Measurements from ENCODE around the gene UPK1B.
"Not testable (repeated sequence)": the region's sequence is repeated elsewhere in the genome, so short reads cannot be mapped to it uniquely, and the experiment has no call there.

UPK1B gene

DNA sequence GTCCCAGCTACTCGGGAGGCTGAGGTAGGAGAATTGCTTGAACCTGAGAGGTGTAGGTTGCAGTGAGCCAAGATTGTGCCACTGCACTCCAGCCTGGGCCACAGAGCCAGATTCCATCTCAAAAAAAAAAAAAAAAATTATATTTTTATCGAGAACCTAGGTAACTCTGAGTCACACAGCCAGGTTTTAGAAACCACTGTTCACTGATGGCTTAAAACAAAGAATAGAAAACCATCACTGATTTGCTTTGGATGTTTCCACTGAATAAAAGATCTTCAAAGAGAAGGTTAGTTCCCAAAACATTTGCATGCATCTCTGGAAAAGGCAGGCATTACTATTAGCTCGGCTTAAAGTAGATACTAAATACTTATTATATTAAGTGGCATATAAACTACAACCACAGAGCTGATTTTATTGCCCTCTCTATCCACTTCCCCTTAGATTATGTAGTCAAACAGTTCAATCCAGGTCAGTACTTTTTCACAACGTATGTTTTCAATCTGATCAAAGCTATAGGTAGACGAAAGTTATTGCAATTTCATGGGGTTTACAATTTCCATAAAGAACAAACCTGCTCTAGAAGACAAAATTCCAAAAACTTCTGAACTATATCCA is 65.9 kb downstream of the UPK1B start:
- Histone ChIP-seq H3K4me3 (ENCODE audit: extremely low read depth, insufficient read depth, low read length, poor library complexity, severe bottlenecking) (peak overlapping the region; percentile 51), H3K4me1 (ENCODE audit: control insufficient read depth, insufficient read depth, low read length, poor library complexity, severe bottlenecking) (peaks cover 11% of the 10 kb centered on the region), H3K9me3 (ENCODE audit: control insufficient read depth, low read length) (no peaks in the 10 kb centered on the region), H3K36me3 (ENCODE audit: control insufficient read depth, insufficient read depth, low read length) (peaks cover 22% of the 10 kb centered on the region), H3K27ac (ENCODE audit: low read depth, low read length, severe bottlenecking) (no peak overlapping the region)
- WGBS, 2 experiments (ENCODE audit: insufficient coverage in 2 of 2), result 75% methylated on average over 3 of the region's 5 CpGs; no CpG with 5 or more reads in 1 of the 2 experiments

DNA sequence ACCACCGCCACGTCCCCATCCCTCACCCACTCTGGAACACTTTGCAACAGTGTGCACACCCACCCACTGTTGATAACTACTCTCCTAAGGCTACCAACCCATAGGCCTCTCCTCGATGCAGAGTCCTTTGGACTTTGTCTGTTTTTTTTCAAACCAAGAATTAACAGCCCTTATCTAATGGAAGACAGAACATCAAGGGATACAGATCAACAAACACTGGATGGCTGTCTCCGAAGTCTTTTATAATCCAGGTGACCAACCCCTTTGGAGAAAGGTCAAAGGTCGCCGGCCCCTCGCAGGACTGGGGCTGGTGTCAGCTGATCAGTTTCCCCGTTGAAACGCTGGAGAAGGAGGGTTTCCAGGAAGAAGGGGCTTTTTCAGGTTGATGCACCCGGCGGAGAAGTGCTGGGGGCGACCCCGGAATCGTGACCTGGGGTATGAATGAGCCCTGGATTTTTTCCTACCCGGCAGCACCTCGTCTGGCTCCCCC is 66.7 kb downstream of the UPK1B start:
- H3K4me3 ChIP-seq (ENCODE audit: extremely low read depth, insufficient read depth, low read length, poor library complexity, severe bottlenecking), result peak overlapping the region; percentile 51
- peaks cover 6% of the 10 kb centered on the region for H3K4me1 ChIP-seq (ENCODE audit: control insufficient read depth, insufficient read depth, low read length, poor library complexity, severe bottlenecking)
- peak overlapping the region; percentile 90 for H3K27ac ChIP-seq (ENCODE audit: low read depth, low read length, severe bottlenecking)
- H3K9me3 ChIP-seq (ENCODE audit: control insufficient read depth, low read length), result no peaks in the 10 kb centered on the region
- H3K36me3 ChIP-seq (ENCODE audit: control insufficient read depth, insufficient read depth, low read length), result peaks cover 14% of the 10 kb centered on the region
- 8 to 9% methylated on average over 16 of the region's 16 CpGs for WGBS, 2 experiments (ENCODE audit: insufficient coverage in 2 of 2)

DNA sequence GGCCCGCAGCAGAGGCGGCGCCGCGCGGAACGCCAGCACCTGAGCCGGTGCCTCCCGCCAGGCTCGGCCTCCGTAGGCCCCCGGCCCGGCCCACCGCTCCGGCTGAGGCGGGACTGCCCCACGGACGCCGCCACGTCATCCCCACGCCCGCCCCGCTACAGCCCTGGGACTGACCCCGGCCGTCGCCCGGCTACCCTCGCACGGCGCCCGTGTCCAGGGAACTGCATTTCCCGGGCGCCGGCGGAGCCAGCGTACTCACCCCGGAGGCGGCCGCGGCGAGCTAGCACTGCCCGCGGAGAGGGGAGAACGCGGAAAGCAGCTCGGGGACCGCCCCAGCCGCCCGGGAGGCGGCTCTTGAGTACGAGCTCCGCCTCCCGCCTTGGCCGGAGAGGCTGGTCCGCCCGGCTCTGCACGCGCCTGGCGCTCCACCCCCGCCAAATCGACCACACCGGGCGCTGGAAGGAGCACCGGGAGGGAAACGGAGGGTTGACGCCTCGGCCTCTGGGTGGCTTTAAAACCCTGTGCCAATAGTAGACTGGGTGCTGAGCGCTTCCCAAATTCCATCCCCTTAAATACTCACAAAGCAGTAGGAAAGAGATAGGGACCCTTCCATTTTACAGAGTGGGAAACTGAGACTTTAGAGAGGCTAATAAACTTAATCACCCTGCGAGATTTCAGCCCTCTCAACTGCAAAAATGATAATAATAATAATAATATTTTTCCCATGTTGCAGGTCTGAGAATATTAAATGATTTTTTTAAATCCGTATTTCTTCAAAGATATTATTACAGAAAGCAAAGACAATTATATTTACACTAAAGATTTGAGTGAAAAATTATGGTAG is 67.4 kb downstream of the UPK1B start, which contains the start of gene B4GALT4:
B4GALT4 (minus strand) TSS at position 288 of the 844 bp plus-strand sequence. CDS start 10,779 bp downstream, outside the sequence.
- H3K9me3 ChIP-seq (ENCODE audit: control insufficient read depth, low read length), result no peaks in the 10 kb centered on the region
- peak within 1 kb of the TSS; percentile 90 for H3K27ac ChIP-seq (ENCODE audit: low read depth, low read length, severe bottlenecking)
- WGBS, 2 experiments (ENCODE audit: insufficient coverage in 2 of 2), result 0% methylated on average over 23 to 37 of the region's 70 CpGs
- H3K4me3 ChIP-seq (ENCODE audit: extremely low read depth, insufficient read depth, low read length, poor library complexity, severe bottlenecking), result peak within 1 kb of the TSS; percentile 51
- peaks cover 7% of the 10 kb centered on the region for H3K36me3 ChIP-seq (ENCODE audit: control insufficient read depth, insufficient read depth, low read length)
- no peaks in the 10 kb centered on the region for H3K4me1 ChIP-seq (ENCODE audit: control insufficient read depth, insufficient read depth, low read length, poor library complexity, severe bottlenecking)

DNA sequence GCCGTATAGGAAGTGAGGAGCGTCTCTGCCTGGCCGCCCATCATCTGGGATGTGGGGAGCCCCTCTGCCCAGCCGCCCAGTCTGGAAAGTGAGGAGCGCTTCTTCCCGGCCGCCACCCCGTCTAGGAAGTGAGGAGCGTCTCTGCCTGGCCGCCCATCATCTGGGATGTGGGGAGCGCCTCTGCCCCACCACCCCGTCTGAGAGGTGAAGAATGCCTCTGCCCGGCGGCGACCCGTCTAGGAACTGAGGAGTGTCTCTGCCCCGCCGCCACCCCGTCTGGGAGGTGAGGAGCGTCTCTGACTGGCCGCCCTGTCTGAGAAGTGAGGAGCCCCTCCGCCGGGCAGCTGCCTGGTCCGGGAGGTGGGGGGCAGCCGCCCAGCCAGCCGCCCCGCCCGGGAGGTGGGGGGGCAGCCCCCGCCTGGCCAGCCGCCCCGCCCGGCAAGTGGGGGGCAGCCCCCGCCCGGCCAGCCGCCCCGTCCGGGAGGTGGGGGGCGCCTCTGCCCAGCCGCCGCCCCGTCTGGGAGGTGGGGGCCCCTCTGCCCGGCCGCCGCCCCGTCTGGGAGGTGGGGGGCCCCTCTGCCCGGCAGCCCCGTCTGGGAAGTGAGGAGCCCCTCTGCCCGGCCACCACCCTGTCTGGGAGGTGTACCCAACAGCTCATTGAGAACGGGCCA is 69.1 kb downstream of the UPK1B start:
- not testable (repeated sequence) for H3K4me1 ChIP-seq (ENCODE audit: control insufficient read depth, insufficient read depth, low read length, poor library complexity, severe bottlenecking); H3K36me3 ChIP-seq (ENCODE audit: control insufficient read depth, insufficient read depth, low read length); H3K27ac ChIP-seq (ENCODE audit: low read depth, low read length, severe bottlenecking); H3K4me3 ChIP-seq (ENCODE audit: extremely low read depth, insufficient read depth, low read length, poor library complexity, severe bottlenecking); H3K9me3 ChIP-seq (ENCODE audit: control insufficient read depth, low read length)
- WGBS, 2 experiments (ENCODE audit: insufficient coverage in 2 of 2), result 97 to 98% methylated on average over 15 to 20 of the region's 49 CpGs

DNA sequence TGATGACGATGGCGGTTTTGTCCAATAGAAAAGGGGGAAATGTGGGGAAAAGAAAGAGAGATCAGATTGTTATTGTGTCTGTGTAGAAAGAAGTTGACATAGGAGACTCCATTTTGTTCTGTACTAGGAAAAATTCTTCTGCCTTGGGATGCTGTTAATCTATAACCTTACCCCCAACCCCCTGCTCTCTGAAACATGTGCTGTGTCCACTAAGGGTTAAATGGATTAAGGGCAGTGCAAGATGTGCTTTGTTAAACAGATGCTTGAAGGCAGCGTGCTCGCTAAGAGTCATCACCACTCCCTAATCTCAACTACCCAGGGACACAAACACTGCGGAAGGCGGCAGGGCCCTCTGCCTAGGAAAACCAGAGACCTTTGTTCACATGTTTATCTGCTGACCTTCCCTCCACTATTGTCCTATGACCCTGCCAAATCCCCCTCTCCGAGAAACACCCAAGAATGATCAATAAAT is 69.7 kb downstream of the UPK1B start:
- H3K9me3 ChIP-seq (ENCODE audit: control insufficient read depth, low read length); H3K4me1 ChIP-seq (ENCODE audit: control insufficient read depth, insufficient read depth, low read length, poor library complexity, severe bottlenecking); H3K4me3 ChIP-seq (ENCODE audit: extremely low read depth, insufficient read depth, low read length, poor library complexity, severe bottlenecking); H3K27ac ChIP-seq (ENCODE audit: low read depth, low read length, severe bottlenecking); H3K36me3 ChIP-seq (ENCODE audit: control insufficient read depth, insufficient read depth, low read length): not testable (repeated sequence)
- no CpG with 5 or more reads among the region's 7 CpGs for WGBS, 2 experiments (ENCODE audit: insufficient coverage in 2 of 2)

DNA sequence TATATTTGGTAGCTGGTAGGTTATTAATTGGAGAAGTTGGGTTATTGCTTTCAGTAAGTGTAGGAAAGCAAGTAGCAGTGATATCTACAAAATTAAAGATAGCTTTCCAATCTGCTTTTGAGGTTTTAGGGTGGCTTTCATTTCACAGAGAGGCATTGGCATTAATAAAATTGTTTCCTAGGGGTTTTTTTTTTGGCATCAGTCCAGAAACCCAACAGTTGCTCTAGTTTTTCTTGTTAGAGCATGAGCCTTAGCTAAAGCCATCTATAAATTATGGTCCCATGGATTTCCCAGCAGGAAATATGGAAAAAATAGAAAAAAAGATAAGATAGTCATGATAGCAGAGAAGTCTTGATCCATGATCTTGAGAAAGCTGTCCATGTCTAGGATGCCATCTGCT is 70.3 kb downstream of the UPK1B start:
- H3K36me3 ChIP-seq (ENCODE audit: control insufficient read depth, insufficient read depth, low read length), result no peaks in the 10 kb centered on the region
- H3K4me1 ChIP-seq (ENCODE audit: control insufficient read depth, insufficient read depth, low read length, poor library complexity, severe bottlenecking), result no peaks in the 10 kb centered on the region
- H3K4me3 ChIP-seq (ENCODE audit: extremely low read depth, insufficient read depth, low read length, poor library complexity, severe bottlenecking), result no peak overlapping the region

DNA sequence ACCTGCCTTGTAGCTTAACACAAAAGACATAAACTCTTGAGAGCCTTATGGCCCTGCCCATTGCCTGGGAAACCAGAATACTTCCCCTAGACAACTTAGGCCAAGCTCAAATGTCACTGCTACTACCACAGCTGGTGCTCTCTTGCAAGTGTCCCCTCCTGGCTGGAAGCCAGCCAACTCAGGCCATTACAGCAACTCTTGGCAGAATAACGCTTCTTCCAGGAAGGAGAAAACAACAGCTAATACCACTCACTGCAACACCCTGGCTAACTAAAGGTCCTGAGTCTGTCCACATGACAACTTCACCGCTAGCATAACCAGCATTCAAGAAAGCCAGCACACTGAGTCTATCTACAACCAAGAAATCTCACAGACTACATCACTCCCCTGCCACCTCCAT is 72.4 kb downstream of the UPK1B start:
- Histone ChIP-seq H3K27ac (ENCODE audit: low read depth, low read length, severe bottlenecking) (no peak overlapping the region), H3K4me1 (ENCODE audit: control insufficient read depth, insufficient read depth, low read length, poor library complexity, severe bottlenecking) (no peaks in the 10 kb centered on the region), H3K9me3 (ENCODE audit: control insufficient read depth, low read length) (peaks cover 6% of the 10 kb centered on the region), H3K4me3 (ENCODE audit: extremely low read depth, insufficient read depth, low read length, poor library complexity, severe bottlenecking) (no peak overlapping the region), H3K36me3 (ENCODE audit: control insufficient read depth, insufficient read depth, low read length) (no peaks in the 10 kb centered on the region)
- WGBS, 2 experiments (ENCODE audit: insufficient coverage in 2 of 2), result 82 to 94% methylated on average over 2 of the region's 2 CpGs

More for the DNA sequence above, 70.3 kb downstream of the UPK1B start:
- H3K27ac ChIP-seq (ENCODE audit: low read depth, low read length, severe bottlenecking), result no peak overlapping the region
- H3K9me3 ChIP-seq (ENCODE audit: control insufficient read depth, low read length), result peaks cover 6% of the 10 kb centered on the region
